Mesendoderm (in vitro differentiated cells): Measurements from ENCODE around the gene WDR43. TPM values are rescaled to one million over a fixed set of nuclear protein-coding genes. Genes with fewer than 3 reads are reported as not detected.
A peak's percentile ranks its signal among the peaks of the same experiment; 100 is the strongest.

Source experiments
- DNase-seq: peaks from one replicate; pipeline ENCODE4 v3.0.0; 2013
- H2AK5ac ChIP-seq: 2 replicates; pipeline ENCODE4 v1.6.1; 2013; ENCODE audit warnings: low read length, inconsistent platforms
- H2BK120ac ChIP-seq: 2 replicates; pipeline ENCODE4 v1.6.1; 2013; ENCODE audit warnings: low read depth, mild to moderate bottlenecking, low read length, moderate library complexity, mixed read lengths
- H2BK15ac ChIP-seq: replicated peaks from 2 replicates; pipeline ENCODE4 v1.6.1; 2013; ENCODE audit warnings: low read depth, mild to moderate bottlenecking, moderate library complexity
- H2BK5ac ChIP-seq: 2 replicates; pipeline ENCODE4 v1.6.1; 2013; ENCODE audit warnings: low read length, inconsistent platforms
- H3K18ac ChIP-seq: 2 replicates; pipeline ENCODE4 v1.6.1; 2013; ENCODE audit warnings: mild to moderate bottlenecking, low read length, mixed read lengths
- H3K23ac ChIP-seq: one replicate; pipeline ENCODE4 v1.6.1; 2013; ENCODE audit warnings: low read length
- H3K27ac ChIP-seq: 2 replicates; pipeline ENCODE4 v1.5.1; 2013; ENCODE audit warnings: low read depth, mild to moderate bottlenecking, inconsistent platforms, low read length, moderate library complexity
- H3K27me3 ChIP-seq: 2 replicates; pipeline ENCODE4 v1.6.1; 2013; ENCODE audit warnings: low read length, control low read depth, mild to moderate bottlenecking, inconsistent platforms; ENCODE audit not compliant: insufficient read depth, poor library complexity
- H3K36me3 ChIP-seq: 2 replicates; pipeline ENCODE4 v1.6.1; 2013; ENCODE audit warnings: low read length, inconsistent platforms; ENCODE audit not compliant: control insufficient read depth, insufficient read depth
- H3K4ac ChIP-seq: one replicate; pipeline ENCODE4 v1.6.1; 2013; ENCODE audit warnings: low read depth, mild to moderate bottlenecking, low read length, moderate library complexity
- H3K4me1 ChIP-seq: 2 replicates; pipeline ENCODE4 v1.6.1; 2013; ENCODE audit warnings: low read depth, low read length, inconsistent platforms; ENCODE audit not compliant: control insufficient read depth
- H3K4me2 ChIP-seq: 2 replicates; pipeline ENCODE4 v1.6.1; 2013; ENCODE audit warnings: low read length
- H3K4me3 ChIP-seq: 2 replicates; pipeline ENCODE4 v1.5.1; 2013; ENCODE audit warnings: mild to moderate bottlenecking, low read length
- H3K56ac ChIP-seq: one replicate; pipeline ENCODE4 v1.6.1; 2013; ENCODE audit warnings: low read length
- H3K79me1 ChIP-seq: 2 replicates; pipeline ENCODE4 v1.6.1; 2013; ENCODE audit warnings: low read length, inconsistent platforms
- H3K79me2 ChIP-seq: 2 replicates; pipeline ENCODE4 v1.6.1; 2013; ENCODE audit warnings: mild to moderate bottlenecking, low read length; ENCODE audit not compliant: control insufficient read depth, insufficient read depth
- H3K9ac ChIP-seq: 2 replicates; pipeline ENCODE4 v1.6.1; 2013; ENCODE audit warnings: low read length, inconsistent platforms
- H4K5ac ChIP-seq: one replicate; pipeline ENCODE4 v1.6.1; 2013; ENCODE audit warnings: low read length
- H4K8ac ChIP-seq: one replicate; pipeline ENCODE4 v1.6.1; 2013; ENCODE audit warnings: low read depth, mild to moderate bottlenecking, control low read depth, low read length, moderate library complexity
- WGBS: extraction: QIAGEN DNeasy Blood & Tissue Kit; methylation state at CpG from one replicate; pipeline ENCODE4 v1.1.7; 2013; ENCODE audit warnings: low lambda C conversion rate, missing lambda C conversion rate; ENCODE audit not compliant: insufficient coverage; ENCODE audit errors: extremely low coverage; 5-methylcytosine and 5-hydroxymethylcytosine counted together
- small RNA-seq: library from polyadenylated mRNA; stranded (forward); fragments of <200 nt; extraction: miRNeasy Mini kit (QIAGEN cat#:217004); gene quantifications from one replicate; pipeline ENCODE3, GENCODE V24; 2013; ENCODE audit not compliant: insufficient read depth

Gene WDR43

GRCh38 chr2:28995765-28996750, 101.6 kb downstream of the WDR43 start:
- no peaks in the 10 kb centered on the region for H3K27me3 ChIP-seq
- no peak overlapping the region for H3K27ac ChIP-seq
- no peak overlapping the region for H4K5ac ChIP-seq
- no CpG with 5 or more reads among the region's 6 CpGs for WGBS
- H4K8ac ChIP-seq = no peak overlapping the region
- H2AK5ac ChIP-seq = no peak overlapping the region
- no peak overlapping the region for H2BK5ac ChIP-seq
- H3K23ac ChIP-seq = no peak overlapping the region
- DNase-seq = no peak
- no peak overlapping the region for H2BK120ac ChIP-seq
- no peak overlapping the region for H3K4me3 ChIP-seq
- no peak overlapping the region for H2BK15ac ChIP-seq
- H3K56ac ChIP-seq = no peak overlapping the region
- H3K9ac ChIP-seq = no peak overlapping the region
- H3K4me2 ChIP-seq = no peak overlapping the region
- no peaks in the 10 kb centered on the region for H3K79me1 ChIP-seq
- no peak overlapping the region for H3K4ac ChIP-seq
- peaks cover 2% of the 10 kb centered on the region for H3K4me1 ChIP-seq
- no peaks in the 10 kb centered on the region for H3K79me2 ChIP-seq
- H3K18ac ChIP-seq = no peak overlapping the region
- no peaks in the 10 kb centered on the region for H3K36me3 ChIP-seq

GRCh38 chr2:28997237-28997846, 102.9 kb downstream of the WDR43 start:
- H3K23ac ChIP-seq = no peak overlapping the region
- H3K27me3 ChIP-seq = no peaks in the 10 kb centered on the region
- no peak overlapping the region for H2BK15ac ChIP-seq
- H4K5ac ChIP-seq = no peak overlapping the region
- peaks cover 2% of the 10 kb centered on the region for H3K4me1 ChIP-seq
- no CpG with 5 or more reads among the region's 12 CpGs for WGBS
- no peak overlapping the region for H2AK5ac ChIP-seq
- H3K4ac ChIP-seq = no peak overlapping the region
- no peak overlapping the region for H3K27ac ChIP-seq
- no peak overlapping the region for H3K9ac ChIP-seq
- no peaks in the 10 kb centered on the region for H3K79me1 ChIP-seq
- H2BK120ac ChIP-seq = no peak overlapping the region
- no peaks in the 10 kb centered on the region for H3K36me3 ChIP-seq
- no peak overlapping the region for H3K18ac ChIP-seq
- no peak overlapping the region for H3K56ac ChIP-seq
- no peaks in the 10 kb centered on the region for H3K79me2 ChIP-seq
- no peak overlapping the region for H3K4me2 ChIP-seq
- H4K8ac ChIP-seq = no peak overlapping the region
- no peak overlapping the region for H3K4me3 ChIP-seq
- no peak overlapping the region for H2BK5ac ChIP-seq
- no peak for DNase-seq

Small RNA genes within 50 kb of the gene (small RNA-seq; reads per million reads assigned to genes)
- gene RF00019 = not detected
- gene SNORD53 = 34.0 reads per million, percentile 93 among the genes with 10 or more reads in this experiment
- 390 reads per million, percentile 98 among the genes with 10 or more reads in this experiment for gene SNORD53B
- 191 reads per million, percentile 97 among the genes with 10 or more reads in this experiment for gene SNORD92
